Adipocyte (in vitro differentiated cells): Measurements from ENCODE around the gene PIK3R5.

Experiments used
- DNase-seq: peaks from one replicate; pipeline ENCODE4 v3.0.0-alpha.2; 2015; ENCODE audit warnings: low read depth
- H3K27me3 ChIP-seq: replicated peaks from 2 replicates; pipeline ENCODE4 v1.7.0; 2013; ENCODE audit warnings: mild to moderate bottlenecking, low read length, moderate library complexity; ENCODE audit not compliant: control insufficient read depth, insufficient read depth
- H3K36me3 ChIP-seq: 2 replicates; pipeline ENCODE4 v1.7.0; 2013; ENCODE audit warnings: low read length, mild to moderate bottlenecking, moderate library complexity; ENCODE audit not compliant: control insufficient read depth, insufficient read depth, severe bottlenecking
- H3K4me1 ChIP-seq: 2 replicates; pipeline ENCODE4 v1.7.0; 2013; ENCODE audit warnings: mild to moderate bottlenecking, low read length, moderate library complexity; ENCODE audit not compliant: control insufficient read depth, insufficient read depth
- H3K4me3 ChIP-seq: 2 replicates; pipeline ENCODE4 v1.7.0; 2013; ENCODE audit warnings: mild to moderate bottlenecking, low read length, moderate library complexity
- H3K9ac ChIP-seq: 2 replicates; pipeline ENCODE4 v1.7.0; 2013; ENCODE audit warnings: mild to moderate bottlenecking, low read length, moderate library complexity
- H3K9me3 ChIP-seq: 2 replicates; pipeline ENCODE4 v1.7.0; 2013; ENCODE audit warnings: mild to moderate bottlenecking, low read length, moderate library complexity; ENCODE audit not compliant: control insufficient read depth

PIK3R5 gene

DNA sequence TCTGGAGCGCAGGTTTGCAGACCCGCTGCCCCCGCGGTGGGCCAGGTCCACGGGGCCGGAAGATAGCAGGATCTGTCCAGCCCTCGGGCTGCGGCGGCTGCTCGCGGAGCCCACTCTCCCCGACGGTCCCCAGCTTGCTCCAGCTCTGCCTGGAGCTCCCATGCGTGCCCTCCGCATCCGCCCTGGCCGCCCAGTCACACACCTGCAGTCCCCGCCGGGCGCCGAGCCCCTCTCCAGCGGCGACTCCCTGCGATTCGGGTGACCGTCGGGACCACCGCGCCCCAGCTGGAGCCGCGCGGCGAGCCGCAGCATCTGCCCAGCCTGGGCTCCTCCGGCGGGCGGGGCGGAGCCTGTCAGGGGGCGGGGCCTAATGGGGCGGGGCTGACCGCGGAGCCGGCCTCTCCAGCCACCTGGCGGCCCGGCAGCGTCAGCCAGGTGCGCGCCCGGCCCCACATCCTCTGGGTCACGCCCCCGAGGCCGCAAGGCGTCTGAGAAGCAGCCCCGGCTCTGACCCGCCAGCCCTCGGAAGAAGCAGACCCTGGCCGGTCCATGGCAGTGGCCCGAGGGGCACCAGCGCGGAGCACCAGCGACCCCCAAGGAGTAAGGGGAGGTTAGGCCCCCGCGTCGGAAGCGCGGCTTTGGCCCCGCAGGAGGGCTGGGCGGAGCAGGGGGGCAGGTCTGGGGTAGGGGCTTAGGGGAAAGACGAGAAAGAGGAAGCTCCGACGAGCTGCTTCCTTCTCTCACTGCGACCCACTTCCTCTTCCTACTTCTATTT lies at the start of gene PIK3R5:
Gene PIK3R5, minus strand, starts transcription at position 314 of the 775 bp plus-strand sequence. CDS start 54,213 bp downstream, outside the sequence.
- peaks cover 35% of the 10 kb centered on the region for H3K27me3 ChIP-seq
- H3K9ac ChIP-seq: no peak within 1 kb of the TSS
- no peak within 1 kb of the TSS for H3K4me3 ChIP-seq
- no peaks in the 10 kb centered on the region for H3K36me3 ChIP-seq
- H3K4me1 ChIP-seq: no peaks in the 10 kb centered on the region
- peaks cover 8% of the 10 kb centered on the region for H3K9me3 ChIP-seq
- no peak for DNase-seq

- Histone ChIP-seq H3K4me3 (no peak overlapping the region), H3K9me3 (peaks cover 5% of the 10 kb centered on the region), H3K27me3 (peaks cover 39% of the 10 kb centered on the region), H3K36me3 (no peaks in the 10 kb centered on the region), H3K9ac (no peak overlapping the region), H3K4me1 (no peaks in the 10 kb centered on the region)
- DNase-seq: no peak
Measured at GRCh38 chr17:9011001-9011400, 45.5 kb upstream of the PIK3R5 start.

- Histone ChIP-seq H3K9ac (no peak overlapping the region), H3K36me3 (no peaks in the 10 kb centered on the region), H3K4me3 (no peak overlapping the region), H3K27me3 (peaks cover 50% of the 10 kb centered on the region), H3K9me3 (peaks cover 5% of the 10 kb centered on the region), H3K4me1 (no peaks in the 10 kb centered on the region)
- no peak for DNase-seq
Measured at GRCh38 chr17:9009737-9010136, 44.2 kb upstream of the PIK3R5 start.

DNA sequence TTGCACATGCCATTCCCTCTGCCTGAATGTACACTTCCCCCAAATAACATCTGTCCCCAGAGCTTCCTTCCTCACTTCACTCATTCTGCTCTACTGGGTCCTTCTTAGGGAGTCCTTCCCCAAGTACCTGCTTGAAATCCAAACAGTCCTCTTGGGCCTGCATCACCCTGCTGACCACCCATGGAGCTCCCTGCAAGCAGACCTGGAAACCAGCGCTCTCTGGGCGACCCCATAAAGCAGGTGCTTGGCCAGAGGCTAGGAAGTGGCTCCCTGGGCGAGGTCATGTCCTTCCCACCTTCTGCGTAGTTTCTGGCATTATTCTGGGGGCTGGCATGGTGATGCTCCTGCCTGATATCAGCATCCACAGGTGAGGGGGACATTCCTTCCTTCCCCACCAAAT lies 43.6 kb upstream of the PIK3R5 start:
- no peak overlapping the region for H3K9ac ChIP-seq
- no peak for DNase-seq
- H3K4me3 ChIP-seq: no peak overlapping the region
- peaks cover 5% of the 10 kb centered on the region for H3K9me3 ChIP-seq
- no peaks in the 10 kb centered on the region for H3K4me1 ChIP-seq
- H3K36me3 ChIP-seq: no peaks in the 10 kb centered on the region
- H3K27me3 ChIP-seq: peaks cover 54% of the 10 kb centered on the region

DNA sequence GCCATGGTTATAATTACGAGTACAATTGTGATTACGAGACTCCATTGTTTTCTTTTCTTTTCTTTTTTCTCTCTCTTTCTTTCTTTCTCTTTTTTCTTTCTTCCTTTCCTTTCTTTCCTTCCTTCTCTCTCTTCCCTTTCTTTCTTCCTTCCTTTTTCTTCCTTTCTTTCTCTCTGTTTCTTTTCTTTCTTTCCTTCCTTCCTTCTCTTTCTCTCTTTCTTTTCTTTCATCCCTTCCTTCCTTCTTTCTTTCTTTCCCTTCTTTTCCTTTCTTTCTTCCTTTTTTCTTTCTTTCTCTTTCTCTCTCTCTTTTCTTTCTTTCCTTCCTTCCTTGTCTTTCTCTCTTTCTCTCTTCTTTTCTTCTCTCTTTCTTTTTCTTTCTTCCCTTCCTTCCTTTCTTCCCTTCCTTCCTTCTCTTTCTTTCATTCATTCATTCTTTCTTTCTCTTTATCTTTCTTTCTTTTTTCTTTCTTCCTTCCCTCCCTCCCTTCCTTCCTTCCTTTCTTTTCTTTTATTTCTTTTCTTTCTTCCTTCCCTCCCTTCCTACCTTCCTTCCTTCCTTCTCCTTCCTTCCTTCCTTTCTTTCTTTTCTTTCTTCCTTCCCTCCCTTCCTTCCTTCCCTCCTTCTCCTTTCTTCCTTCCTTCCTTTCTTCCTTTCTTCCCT lies 41.7 kb upstream of the PIK3R5 start:
- Histone ChIP-seq H3K9ac (no peak overlapping the region), H3K4me3 (no peak overlapping the region), H3K9me3 (peaks cover 5% of the 10 kb centered on the region), H3K27me3 (peaks cover 51% of the 10 kb centered on the region), H3K4me1 (peaks cover 2% of the 10 kb centered on the region), H3K36me3 (no peaks in the 10 kb centered on the region)
- DNase-seq: no peak

DNA sequence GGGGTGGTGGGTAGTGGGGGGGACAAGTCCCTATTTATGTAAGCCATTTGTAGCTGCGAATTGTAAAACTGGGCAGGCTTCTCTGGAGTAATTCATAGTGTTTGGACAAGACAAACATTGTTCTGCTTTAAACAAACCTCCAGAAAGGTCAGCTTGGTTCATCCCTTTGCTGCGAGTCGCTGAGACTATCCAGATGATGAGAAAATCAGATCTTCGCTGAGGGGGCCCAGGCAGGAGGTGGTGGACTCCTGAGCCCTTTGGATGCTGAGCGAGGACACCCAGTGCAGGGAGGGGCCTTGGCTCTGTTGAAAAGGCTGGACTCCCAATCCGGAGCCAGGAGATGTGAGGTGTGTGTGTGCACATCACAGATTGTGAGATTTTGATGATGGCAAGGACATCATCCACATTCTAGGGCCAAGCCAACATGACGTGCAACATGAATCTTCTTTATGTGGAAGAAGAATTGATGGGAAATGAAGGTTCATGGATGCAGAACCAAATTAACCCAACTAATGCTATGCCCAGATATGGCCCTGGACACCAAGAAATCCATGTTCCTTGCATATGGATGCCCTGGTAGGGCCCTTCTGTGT lies 40.8 kb upstream of the PIK3R5 start:
- no peak for DNase-seq
- peaks cover 50% of the 10 kb centered on the region for H3K27me3 ChIP-seq
- no peaks in the 10 kb centered on the region for H3K36me3 ChIP-seq

GRCh38 chr17:9004961-9005285 lies 39.4 kb upstream of the PIK3R5 start:
- Histone ChIP-seq H3K4me3 (no peak overlapping the region), H3K36me3 (no peaks in the 10 kb centered on the region), H3K27me3 (peaks cover 43% of the 10 kb centered on the region), H3K4me1 (peaks cover 2% of the 10 kb centered on the region), H3K9ac (no peak overlapping the region), H3K9me3 (peaks cover 7% of the 10 kb centered on the region)
- DNase-seq: no peak

More for the DNA sequence above, 40.8 kb upstream of the PIK3R5 start:
- Histone ChIP-seq H3K4me3 (no peak overlapping the region), H3K4me1 (peaks cover 2% of the 10 kb centered on the region), H3K9ac (no peak overlapping the region), H3K9me3 (peaks cover 5% of the 10 kb centered on the region)

GRCh38 chr17:9004132-9004960 lies 38.8 kb upstream of the PIK3R5 start:
- Histone ChIP-seq H3K36me3 (no peaks in the 10 kb centered on the region), H3K4me1 (peaks cover 2% of the 10 kb centered on the region), H3K4me3 (no peak overlapping the region), H3K27me3 (peaks cover 37% of the 10 kb centered on the region), H3K9me3 (peaks cover 10% of the 10 kb centered on the region), H3K9ac (no peak overlapping the region)
- no peak for DNase-seq

DNA sequence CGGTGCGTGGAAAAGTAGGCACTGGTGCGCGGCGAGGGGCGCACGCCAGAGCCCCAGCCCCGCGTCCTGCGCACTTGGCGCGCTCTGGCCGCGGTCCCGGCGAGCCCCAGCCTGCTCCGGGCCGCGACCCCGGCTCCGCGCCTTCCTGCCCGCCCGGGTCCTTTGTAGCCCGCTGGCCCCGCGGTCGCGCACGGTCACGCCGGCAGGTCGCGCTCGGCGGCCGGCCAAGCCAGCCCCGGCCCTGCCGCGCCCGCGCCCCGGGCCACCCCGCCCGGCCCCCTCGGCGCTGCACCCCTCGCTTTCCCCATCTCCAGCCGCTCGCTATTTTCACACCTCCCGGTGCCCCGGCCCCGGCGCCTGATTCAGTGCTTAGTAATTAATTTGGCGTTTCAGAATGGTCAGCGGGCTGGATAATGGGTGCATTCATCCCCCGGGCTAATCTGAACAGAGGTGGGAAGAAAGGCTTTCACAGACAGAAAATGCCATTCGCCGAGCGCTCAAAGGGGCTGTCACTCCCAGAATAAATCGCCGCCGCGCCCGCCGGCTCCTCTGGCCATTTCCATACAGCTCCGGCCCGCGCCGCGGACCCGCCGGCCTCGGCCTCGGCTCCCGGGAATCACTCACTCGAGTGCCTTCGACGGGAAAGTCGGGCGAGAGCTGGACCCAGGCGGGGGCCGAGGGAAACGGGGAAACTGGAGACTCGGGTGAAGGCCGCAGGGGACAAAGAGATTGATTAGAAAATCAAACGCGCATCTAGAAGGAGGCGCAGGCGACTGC lies 38.0 kb upstream of the PIK3R5 start:
- peaks cover 33% of the 10 kb centered on the region for H3K27me3 ChIP-seq
- peaks cover 10% of the 10 kb centered on the region for H3K9me3 ChIP-seq
- DNase-seq: no peak
- peaks cover 2% of the 10 kb centered on the region for H3K4me1 ChIP-seq
- H3K36me3 ChIP-seq: no peaks in the 10 kb centered on the region
- H3K4me3 ChIP-seq: no peak overlapping the region
- H3K9ac ChIP-seq: no peak overlapping the region

GRCh38 chr17:9002606-9003354 lies 37.3 kb upstream of the PIK3R5 start:
- Histone ChIP-seq H3K9ac (no peak overlapping the region), H3K4me3 (no peak overlapping the region), H3K4me1 (peaks cover 2% of the 10 kb centered on the region), H3K9me3 (peaks cover 10% of the 10 kb centered on the region), H3K36me3 (no peaks in the 10 kb centered on the region), H3K27me3 (peaks cover 33% of the 10 kb centered on the region)
- no peak for DNase-seq
